GM23338 (cell line): ENCODE measurements around the gene CEP19.

ENCODE experiments used
- CREB1 ChIP-seq: fragments of 250-450 bp; sonication (Bioruptor Pico); IDR thresholded peaks from 2 replicates; pipeline ENCODE4 v1.5.0; 2020; ENCODE audit warnings: low read depth, mild to moderate bottlenecking, moderate library complexity
- CTCF ChIP-seq, 2 experiments: fragments of 200-600 bp in 1 of 2; sonication (generic) in 1 of 2; conservative IDR thresholded peaks; 2 replicates each; pipeline versions ENCODE4 v1.5.1 to v1.6.1; 2016 to 2017; ENCODE audit warnings: antibody characterized with exemption in 2 of 2, low read depth in 2 of 2, mild to moderate bottlenecking in 2 of 2, moderate library complexity in 1 of 2
- EZH2 ChIP-seq: fragments of 200-600 bp; sonication (generic); IDR thresholded peaks from one replicate; pipeline ENCODE4 v1.8.0; 2017; ENCODE audit warnings: antibody characterized with exemption, mild to moderate bottlenecking, low read depth; ENCODE audit not compliant: unreplicated experiment
- JUNB ChIP-seq: IDR thresholded peaks from one replicate; pipeline ENCODE4 v1.6.1; 2016; ENCODE audit warnings: antibody characterized with exemption; ENCODE audit not compliant: unreplicated experiment

- no peak for TF ChIP-seq EZH2
- no peak for TF ChIP-seq CTCF (conservative IDR thresholded peaks at IDR 0.05; ENCODE audit: low read depth in 2 of 2)
- no peak for TF ChIP-seq JUNB
- no peak for TF ChIP-seq CREB1 (CRISPR knock-in tag)
Observed at GRCh38 chr3:196659901-196660351, 52.1 kb downstream of the CEP19 start.
